GM12872 (cell line): Measurements from ENCODE around the gene LYSET.

Experiments
- TF ChIP-seq, protein P1 (sequence below): IDR thresholded peaks from 3 replicates; pipeline ENCODE4 v1.5.1; 2011; ENCODE audit warnings: low read depth, mild to moderate bottlenecking, low read length, moderate library complexity; ENCODE audit not compliant: insufficient read depth

The LYSET gene

DNA sequence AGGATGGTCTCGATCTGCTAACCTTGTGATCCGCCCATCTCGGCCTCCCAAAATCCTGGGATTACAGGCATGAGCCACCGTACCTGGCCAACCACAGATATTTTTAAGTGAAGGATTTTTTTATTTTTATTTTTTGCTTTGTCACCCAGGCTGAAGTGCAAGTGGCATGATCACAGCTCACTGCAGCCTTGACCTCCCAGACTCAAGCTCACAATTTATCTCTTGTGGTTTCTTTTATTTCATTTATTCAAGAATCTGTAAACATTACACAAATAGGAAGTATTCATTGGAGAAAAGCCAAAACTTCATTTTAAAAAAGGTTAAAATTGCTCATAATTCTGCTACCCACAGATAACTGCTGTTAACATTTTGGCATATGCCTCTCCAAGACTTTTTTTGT, 13.7 kb upstream of the LYSET start:
- TF ChIP-seq, protein P1, sequence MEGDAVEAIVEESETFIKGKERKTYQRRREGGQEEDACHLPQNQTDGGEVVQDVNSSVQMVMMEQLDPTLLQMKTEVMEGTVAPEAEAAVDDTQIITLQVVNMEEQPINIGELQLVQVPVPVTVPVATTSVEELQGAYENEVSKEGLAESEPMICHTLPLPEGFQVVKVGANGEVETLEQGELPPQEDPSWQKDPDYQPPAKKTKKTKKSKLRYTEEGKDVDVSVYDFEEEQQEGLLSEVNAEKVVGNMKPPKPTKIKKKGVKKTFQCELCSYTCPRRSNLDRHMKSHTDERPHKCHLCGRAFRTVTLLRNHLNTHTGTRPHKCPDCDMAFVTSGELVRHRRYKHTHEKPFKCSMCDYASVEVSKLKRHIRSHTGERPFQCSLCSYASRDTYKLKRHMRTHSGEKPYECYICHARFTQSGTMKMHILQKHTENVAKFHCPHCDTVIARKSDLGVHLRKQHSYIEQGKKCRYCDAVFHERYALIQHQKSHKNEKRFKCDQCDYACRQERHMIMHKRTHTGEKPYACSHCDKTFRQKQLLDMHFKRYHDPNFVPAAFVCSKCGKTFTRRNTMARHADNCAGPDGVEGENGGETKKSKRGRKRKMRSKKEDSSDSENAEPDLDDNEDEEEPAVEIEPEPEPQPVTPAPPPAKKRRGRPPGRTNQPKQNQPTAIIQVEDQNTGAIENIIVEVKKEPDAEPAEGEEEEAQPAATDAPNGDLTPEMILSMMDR, result no peak

DNA sequence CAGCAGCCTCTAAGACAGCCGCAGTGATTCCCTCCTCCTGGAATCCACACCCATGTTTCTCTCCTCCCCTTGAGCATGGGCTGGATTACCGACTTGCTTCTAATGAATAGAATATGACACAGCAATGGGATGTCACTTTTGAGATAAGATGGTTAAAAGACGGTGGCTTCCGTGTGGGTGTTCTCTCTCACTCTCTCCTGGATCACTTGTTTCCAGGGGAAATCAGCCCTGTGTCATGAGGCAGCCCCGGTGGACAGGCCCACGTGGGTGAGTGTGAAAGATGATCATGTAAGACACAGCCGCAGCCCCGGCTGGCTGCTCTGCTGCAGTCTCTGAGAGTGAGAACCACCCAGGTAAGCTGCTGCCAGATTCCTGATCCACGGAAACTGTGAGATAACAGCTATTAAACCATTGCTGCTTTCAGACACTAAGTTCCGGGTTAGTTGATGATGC, 11.1 kb upstream of the LYSET start:
- TF ChIP-seq, protein P1, result no peak

DNA sequence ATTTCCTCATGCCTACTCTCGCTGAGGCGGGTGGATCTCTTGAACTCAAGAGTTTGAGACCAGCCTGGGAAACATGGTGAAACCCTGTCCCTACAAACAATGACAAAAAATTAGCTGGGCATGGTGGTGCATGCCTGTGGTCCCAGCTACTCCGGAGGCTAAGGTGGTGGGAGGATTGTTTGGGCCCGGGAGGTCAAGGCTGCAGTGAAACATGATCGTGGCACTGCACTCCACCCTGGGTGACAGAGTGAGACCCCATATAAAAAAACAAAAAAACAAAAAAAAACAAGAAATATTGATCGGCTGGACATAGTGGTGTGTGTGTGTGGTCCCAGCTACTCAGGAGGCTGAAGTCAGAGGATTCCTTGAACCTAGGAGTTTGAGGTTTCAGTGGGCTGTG, 9.6 kb upstream of the LYSET start:
- TF ChIP-seq, protein P1, result no peak

DNA sequence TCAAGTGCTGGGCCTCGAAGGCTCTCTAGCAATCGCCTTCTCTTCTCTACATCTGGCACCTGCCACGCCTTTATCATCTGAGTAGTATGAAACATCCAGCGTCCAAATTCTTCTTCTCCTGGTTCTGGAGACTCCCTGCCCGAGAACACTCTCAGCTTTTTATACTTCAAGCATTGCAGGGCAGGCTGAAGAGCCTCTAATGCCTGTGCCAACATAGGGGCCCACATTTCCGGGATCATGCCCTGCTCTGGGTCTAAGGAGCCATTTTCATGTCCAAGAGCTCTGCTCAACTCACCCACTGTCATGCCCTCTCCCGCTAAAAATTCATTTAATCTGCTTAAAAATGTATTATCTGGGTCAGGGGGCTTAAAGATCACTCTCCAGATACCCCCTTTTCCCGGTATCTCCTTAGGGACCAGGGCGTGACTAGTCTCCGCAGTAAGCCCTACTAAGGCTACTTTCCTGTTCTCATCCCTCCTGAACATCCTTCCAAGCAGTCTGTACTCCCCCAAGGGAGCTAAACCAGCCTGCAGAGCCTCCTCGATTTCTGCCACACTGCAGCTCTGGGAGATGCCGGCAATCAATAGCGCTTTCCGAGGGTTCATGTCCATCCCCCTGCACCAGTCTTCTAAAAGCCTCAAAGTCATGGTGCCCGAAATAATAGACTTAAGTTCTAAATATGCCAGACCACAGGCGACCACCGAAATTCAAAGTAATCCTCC, 1.4 kb upstream of the LYSET start:
- TF ChIP-seq, protein P1, result no peak

DNA sequence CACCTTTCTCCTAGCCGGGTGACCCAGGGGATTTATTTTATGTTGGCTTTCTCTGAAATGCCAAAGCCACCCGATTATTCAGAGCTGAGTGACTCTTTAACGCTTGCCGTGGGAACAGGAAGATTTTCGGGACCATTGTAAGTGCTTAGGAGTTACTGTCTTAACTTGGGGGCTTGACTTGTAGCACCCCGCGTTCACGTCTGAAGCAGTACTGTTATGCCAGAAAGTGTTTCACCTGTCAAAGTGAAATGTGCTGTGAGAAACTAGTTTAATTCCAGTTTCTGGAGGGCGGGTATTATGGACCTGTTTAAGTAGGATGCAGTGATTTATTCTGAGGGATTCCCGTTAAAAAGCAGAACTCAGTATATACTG, 218 bp downstream of the LYSET start:
- TF ChIP-seq, protein P1, result no peak

DNA sequence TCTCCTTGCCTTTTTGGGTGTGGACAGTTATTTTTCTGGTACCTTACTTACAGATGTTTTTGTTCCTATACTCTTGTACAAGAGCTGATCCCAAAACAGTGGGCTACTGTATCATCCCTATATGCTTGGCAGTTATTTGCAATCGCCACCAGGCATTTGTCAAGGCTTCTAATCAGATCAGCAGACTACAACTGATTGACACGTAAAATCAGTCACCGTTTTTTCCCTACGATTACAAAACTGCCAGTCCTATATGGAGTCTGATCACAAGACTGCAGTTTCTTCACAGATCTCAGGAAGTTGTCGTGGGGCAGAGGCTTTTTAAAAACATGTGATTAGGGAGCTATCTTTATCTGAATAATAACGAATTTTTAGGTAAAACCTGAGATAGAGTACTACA, 1.3 kb downstream of the LYSET start:
- TF ChIP-seq, protein P1, result no peak

DNA sequence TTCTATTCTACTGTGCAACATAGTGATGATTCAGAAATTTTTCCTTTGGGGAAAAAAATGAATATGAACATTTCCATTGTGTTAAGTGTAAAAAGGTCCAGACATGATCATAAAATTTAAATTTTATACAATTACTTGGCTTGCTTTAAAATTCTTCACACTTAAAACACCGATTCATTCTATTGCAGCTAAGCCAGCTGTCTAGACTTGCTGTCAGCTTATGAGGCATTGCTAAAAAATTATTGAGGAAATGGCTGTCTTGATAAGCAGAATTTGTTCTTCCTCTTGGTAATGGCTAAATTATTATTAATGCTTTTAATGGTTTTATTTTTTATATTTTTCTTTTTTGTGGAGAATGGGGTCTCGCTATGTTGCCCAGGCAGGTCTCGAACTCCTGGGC, 1.8 kb downstream of the LYSET start:
- TF ChIP-seq, protein P1, result no peak
